Trophoblast cell (in vitro differentiated cells and primary cell): ENCODE measurements around the gene ZSWIM6.

Experiments used
- DNase-seq, 2 donors: peaks; one replicate each; pipeline ENCODE4 v3.0.0-alpha.2; 2016
- H2AFZ ChIP-seq: 2 replicates; pipeline ENCODE4 v1.6.1; 2013; ENCODE audit warnings: low read length, moderate library complexity, mild to moderate bottlenecking; ENCODE audit not compliant: insufficient read depth, poor library complexity
- H2AK5ac ChIP-seq: 2 replicates; pipeline ENCODE4 v1.6.1; 2013; ENCODE audit warnings: mild to moderate bottlenecking, low read length
- H2BK120ac ChIP-seq: 2 replicates; pipeline ENCODE4 v1.6.1; 2013; ENCODE audit warnings: low read length, mild to moderate bottlenecking, moderate library complexity; ENCODE audit not compliant: insufficient read depth, poor library complexity
- H2BK12ac ChIP-seq: 2 replicates; pipeline ENCODE4 v1.6.1; 2013; ENCODE audit warnings: mild to moderate bottlenecking, low read length, moderate library complexity
- H2BK5ac ChIP-seq: 2 replicates; pipeline ENCODE4 v1.6.1; 2013; ENCODE audit warnings: low read length, low read depth, moderate library complexity, mild to moderate bottlenecking; ENCODE audit not compliant: poor library complexity
- H3K14ac ChIP-seq: 2 replicates; pipeline ENCODE4 v1.6.1; 2013; ENCODE audit warnings: mild to moderate bottlenecking, low read length
- H3K18ac ChIP-seq: 2 replicates; pipeline ENCODE4 v1.6.1; 2013; ENCODE audit warnings: mild to moderate bottlenecking, low read length
- H3K23ac ChIP-seq: 2 replicates; pipeline ENCODE4 v1.6.1; 2013; ENCODE audit warnings: low read length
- H3K27ac ChIP-seq: 2 replicates; pipeline ENCODE4 v1.5.1; 2013; ENCODE audit warnings: low read depth, mild to moderate bottlenecking, inconsistent platforms, low read length, moderate library complexity
- H3K27me3 ChIP-seq: 2 replicates; pipeline ENCODE4 v1.6.1; 2013; ENCODE audit warnings: inconsistent platforms, mild to moderate bottlenecking, low read length, moderate library complexity; ENCODE audit not compliant: insufficient read depth
- H3K36me3 ChIP-seq, 2 experiments: 1 replicate in 1 of 2; 2 replicates in 1 of 2; pipeline ENCODE4 v1.6.1; 2013; ENCODE audit warnings: low read length in 2 of 2, mild to moderate bottlenecking in 2 of 2, moderate library complexity in 1 of 2; ENCODE audit not compliant: insufficient read depth in 2 of 2, control insufficient read depth in 1 of 2
- H3K4ac ChIP-seq: 2 replicates; pipeline ENCODE4 v1.6.1; 2013; ENCODE audit warnings: low read depth, mild to moderate bottlenecking, low read length, moderate library complexity
- H3K4me1 ChIP-seq, 2 experiments: 1 replicate in 1 of 2; 2 replicates in 1 of 2; pipeline ENCODE4 v1.6.1; 2013; ENCODE audit warnings: low read length in 2 of 2, mild to moderate bottlenecking in 2 of 2, moderate library complexity in 1 of 2; ENCODE audit not compliant: insufficient read depth in 2 of 2, control insufficient read depth in 1 of 2
- H3K4me2 ChIP-seq: 2 replicates; pipeline ENCODE4 v1.6.1; 2013; ENCODE audit warnings: inconsistent platforms, mild to moderate bottlenecking, low read length, moderate library complexity
- H3K4me3 ChIP-seq: 2 replicates; pipeline ENCODE4 v1.5.1; 2013; ENCODE audit warnings: mild to moderate bottlenecking, low read depth, low read length, inconsistent platforms
- H3K79me1 ChIP-seq: one replicate; pipeline ENCODE4 v1.6.1; 2013; ENCODE audit warnings: low read length
- H3K79me2 ChIP-seq: 2 replicates; pipeline ENCODE4 v1.6.1; 2013; ENCODE audit warnings: low read length, mild to moderate bottlenecking; ENCODE audit not compliant: control insufficient read depth, insufficient read depth, poor library complexity
- H3K9ac ChIP-seq: 2 replicates; pipeline ENCODE4 v1.6.1; 2013; ENCODE audit warnings: mild to moderate bottlenecking, low read length
- H3K9me3 ChIP-seq: 2 replicates; pipeline ENCODE4 v1.6.1; 2013; ENCODE audit warnings: low read depth, mild to moderate bottlenecking, control low read depth, inconsistent platforms, low read length; ENCODE audit not compliant: insufficient read depth
- H4K12ac ChIP-seq: 2 replicates; pipeline ENCODE4 v1.6.1; 2013; ENCODE audit warnings: low read depth, mild to moderate bottlenecking, low read length, moderate library complexity
- H4K8ac ChIP-seq: 2 replicates; pipeline ENCODE4 v1.6.1; 2013; ENCODE audit warnings: low read depth, mild to moderate bottlenecking, low read length, moderate library complexity
- H4K91ac ChIP-seq: one replicate; pipeline ENCODE4 v1.6.1; 2013; ENCODE audit warnings: low read depth, mild to moderate bottlenecking, low read length, moderate library complexity
- WGBS: extraction: QIAGEN DNeasy Blood & Tissue Kit; methylation state at CpG from one replicate; pipeline ENCODE4 v1.1.7; 2013; ENCODE audit warnings: missing lambda C conversion rate; ENCODE audit not compliant: insufficient read length, insufficient coverage; ENCODE audit errors: extremely low coverage; 5-methylcytosine and 5-hydroxymethylcytosine counted together

ZSWIM6 gene

GRCh38 chr5:61464512-61464911 lies 132.5 kb downstream of the ZSWIM6 start:
- H2BK120ac ChIP-seq: no peak overlapping the region
- no peak overlapping the region for H3K4me2 ChIP-seq
- H3K9ac ChIP-seq: no peak overlapping the region
- H3K9me3 ChIP-seq: no peaks in the 10 kb centered on the region
- no peak overlapping the region for H4K12ac ChIP-seq
- H2BK12ac ChIP-seq: no peak overlapping the region
- H2AK5ac ChIP-seq: no peak overlapping the region
- DNase-seq: no peak
- H3K79me1 ChIP-seq: no peaks in the 10 kb centered on the region
- H3K14ac ChIP-seq: no peak overlapping the region
- H3K79me2 ChIP-seq: no peaks in the 10 kb centered on the region
- H3K18ac ChIP-seq: no peak overlapping the region
- H3K23ac ChIP-seq: no peak overlapping the region
- H4K91ac ChIP-seq: no peak overlapping the region
- H4K8ac ChIP-seq: no peak overlapping the region
- no peak overlapping the region for H3K4ac ChIP-seq
- no peak overlapping the region for H3K4me3 ChIP-seq
- H3K27me3 ChIP-seq: no peaks in the 10 kb centered on the region
- H2BK5ac ChIP-seq: no peak overlapping the region
- H3K4me1 ChIP-seq: peaks cover 2 to 5% of the 10 kb centered on the region in 2 experiments
- no peaks in the 10 kb centered on the region for H3K36me3 ChIP-seq
- no peak overlapping the region for H3K27ac ChIP-seq
- H2AFZ ChIP-seq: no peak overlapping the region
- no CpG with 5 or more reads among the region's 4 CpGs for WGBS

GRCh38 chr5:61465066-61465465 lies 133.0 kb downstream of the ZSWIM6 start:
- no peak overlapping the region for H3K4me3 ChIP-seq
- no peaks in the 10 kb centered on the region for H3K79me2 ChIP-seq
- H4K12ac ChIP-seq: peak overlapping the region; percentile 70
- no peak overlapping the region for H3K23ac ChIP-seq
- H2AFZ ChIP-seq: no peak overlapping the region
- H4K91ac ChIP-seq: no peak overlapping the region
- peak overlapping the region; percentile 71 for H3K18ac ChIP-seq
- H3K27ac ChIP-seq: no peak overlapping the region
- no peak overlapping the region for H4K8ac ChIP-seq
- no peak overlapping the region for H2BK12ac ChIP-seq
- H2BK5ac ChIP-seq: no peak overlapping the region
- no peaks in the 10 kb centered on the region for H3K9me3 ChIP-seq
- no peak overlapping the region for H2AK5ac ChIP-seq
- peaks cover 2 to 5% of the 10 kb centered on the region in 2 experiments for H3K4me1 ChIP-seq
- H3K4me2 ChIP-seq: no peak overlapping the region
- H3K14ac ChIP-seq: no peak overlapping the region
- DNase-seq: no peak
- no CpG with 5 or more reads among the region's 1 CpG for WGBS
- no peak overlapping the region for H3K9ac ChIP-seq
- H3K79me1 ChIP-seq: no peaks in the 10 kb centered on the region
- H3K4ac ChIP-seq: no peak overlapping the region
- no peaks in the 10 kb centered on the region for H3K36me3 ChIP-seq
- H3K27me3 ChIP-seq: no peaks in the 10 kb centered on the region
- no peak overlapping the region for H2BK120ac ChIP-seq

- H3K4ac ChIP-seq: no peak overlapping the region
- no peak overlapping the region for H3K27ac ChIP-seq
- no peak overlapping the region for H4K12ac ChIP-seq
- H3K27me3 ChIP-seq: no peaks in the 10 kb centered on the region
- H3K9me3 ChIP-seq: no peaks in the 10 kb centered on the region
- no peak overlapping the region for H2BK120ac ChIP-seq
- no peak overlapping the region for H3K9ac ChIP-seq
- H2BK5ac ChIP-seq: no peak overlapping the region
- no peak overlapping the region for H3K4me3 ChIP-seq
- no peak overlapping the region for H4K91ac ChIP-seq
- no peak overlapping the region for H3K4me2 ChIP-seq
- no peaks in the 10 kb centered on the region for H3K79me2 ChIP-seq
- no peak overlapping the region for H4K8ac ChIP-seq
- H3K36me3 ChIP-seq: no peaks in the 10 kb centered on the region
- no CpG with 5 or more reads among the region's 1 CpG for WGBS
- no peak overlapping the region for H2AK5ac ChIP-seq
- H3K23ac ChIP-seq: no peak overlapping the region
- no peak overlapping the region for H2AFZ ChIP-seq
- H3K79me1 ChIP-seq: no peaks in the 10 kb centered on the region
- no peak overlapping the region for H2BK12ac ChIP-seq
- peaks cover 2 to 5% of the 10 kb centered on the region in 2 experiments for H3K4me1 ChIP-seq
- no peak overlapping the region for H3K18ac ChIP-seq
- DNase-seq: no peak
- no peak overlapping the region for H3K14ac ChIP-seq
Measured at GRCh38 chr5:61465496-61465895, 133.4 kb downstream of the ZSWIM6 start.

GRCh38 chr5:61466017-61466416 lies 134.0 kb downstream of the ZSWIM6 start:
- H3K9me3 ChIP-seq: no peaks in the 10 kb centered on the region
- no peak overlapping the region for H3K18ac ChIP-seq
- DNase-seq: no peak
- H2AK5ac ChIP-seq: no peak overlapping the region
- H3K23ac ChIP-seq: no peak overlapping the region
- H3K14ac ChIP-seq: no peak overlapping the region
- H3K79me1 ChIP-seq: no peaks in the 10 kb centered on the region
- H3K27me3 ChIP-seq: no peaks in the 10 kb centered on the region
- no peak overlapping the region for H4K91ac ChIP-seq
- H3K36me3 ChIP-seq: no peaks in the 10 kb centered on the region
- no peak overlapping the region for H3K4me2 ChIP-seq
- no peak overlapping the region for H2BK12ac ChIP-seq
- no peak overlapping the region for H2BK5ac ChIP-seq
- no peak overlapping the region for H3K9ac ChIP-seq
- no peak overlapping the region for H2BK120ac ChIP-seq
- H3K27ac ChIP-seq: no peak overlapping the region
- peaks cover 2 to 5% of the 10 kb centered on the region in 2 experiments for H3K4me1 ChIP-seq
- 100% methylated on average over 1 of the region's 1 CpG for WGBS
- H4K12ac ChIP-seq: no peak overlapping the region
- H3K4me3 ChIP-seq: no peak overlapping the region
- no peak overlapping the region for H4K8ac ChIP-seq
- no peak overlapping the region for H3K4ac ChIP-seq
- no peaks in the 10 kb centered on the region for H3K79me2 ChIP-seq
- no peak overlapping the region for H2AFZ ChIP-seq
